H1 (cell line): ENCODE data around the gene GSG1L. TPM values are rescaled to one million over a fixed set of nuclear protein-coding genes. Genes with fewer than 3 reads are reported as not detected.
A peak's percentile ranks its signal among the peaks of the same experiment; 100 is the strongest.

ENCODE experiments used
- CTCF ChIA-PET: fragments of 300-600 bp; sonication (Branson Sonifier 250); formaldehyde crosslinking; loops from one replicate; lab custom pipeline; 2021; ENCODE audit not compliant: partially characterized antibody; lab: Charles Lee
- POLR2A ChIA-PET: fragments of 300-600 bp; sonication (Branson Sonifier 250); formaldehyde crosslinking; loops from one replicate; lab custom pipeline; 2021; ENCODE audit warnings: inconsistent platforms; ENCODE audit not compliant: partially characterized antibody; lab: Charles Lee
- DNase-seq, 2 experiments: peaks; one replicate each; pipeline versions ENCODE4 v3.0.0 to v3.0.0-alpha.2; 2010 to 2022; ENCODE audit warnings: low spot score in 2 of 2, low read depth in 1 of 2, mixed read lengths in 1 of 2
- FAIRE-seq: peaks from 2 replicates; lab custom pipeline; 2011; peaks lifted over from hg19 to GRCh38; lab: Jason Lieb, UNC
- H2AFZ ChIP-seq: 2 replicates; pipeline ENCODE4 v1.8.1; 2012; ENCODE audit warnings: low read length, inconsistent platforms
- H2AK5ac ChIP-seq: 2 replicates; pipeline ENCODE4 v1.6.1; 2013; ENCODE audit warnings: low read depth, low read length
- H2BK120ac ChIP-seq: replicated peaks from 2 replicates; pipeline ENCODE3; 2013; ENCODE audit warnings: low read depth, low read length, inconsistent platforms
- H2BK12ac ChIP-seq: 2 replicates; pipeline ENCODE4 v1.6.1; 2013; ENCODE audit warnings: low read depth, low read length
- H2BK15ac ChIP-seq: 2 replicates; pipeline ENCODE4 v1.6.1; 2013; ENCODE audit warnings: low read length
- H2BK20ac ChIP-seq: 2 replicates; pipeline ENCODE4 v1.6.1; 2013; ENCODE audit warnings: low read length
- H2BK5ac ChIP-seq: 2 replicates; pipeline ENCODE4 v1.6.1; 2013; ENCODE audit warnings: low read depth, low read length
- H3K14ac ChIP-seq: 2 replicates; pipeline ENCODE4 v1.6.1; 2013; ENCODE audit warnings: inconsistent platforms; ENCODE audit not compliant: insufficient read length
- H3K18ac ChIP-seq: 2 replicates; pipeline ENCODE4 v1.6.1; 2013; ENCODE audit warnings: low read length; ENCODE audit errors: extremely low read depth
- H3K23ac ChIP-seq: 2 replicates; pipeline ENCODE4 v1.6.1; 2013; ENCODE audit warnings: inconsistent platforms; ENCODE audit not compliant: insufficient read length
- H3K23me2 ChIP-seq: 2 replicates; pipeline ENCODE4 v1.6.1; 2013; ENCODE audit warnings: low read depth, low read length
- H3K27ac ChIP-seq: 2 replicates; pipeline ENCODE4 v1.6.1; 2011; ENCODE audit warnings: low read depth, low read length, inconsistent platforms
- H3K27me3 ChIP-seq, 4 experiments: replicated peaks in 1 of 4; 1 replicate in 1 of 4; 2 replicates in 3 of 4; pipeline versions ENCODE4 v1.6.1 to v1.8.1; 2011 to 2013; ENCODE audit warnings: low read length in 3 of 4, mild to moderate bottlenecking in 3 of 4, inconsistent platforms in 2 of 4, mixed read lengths in 2 of 4, moderate library complexity in 1 of 4; ENCODE audit not compliant: control insufficient read depth in 3 of 4, insufficient read depth in 3 of 4; ENCODE audit errors: extremely low read depth in 1 of 4
- H3K36me3 ChIP-seq, 4 experiments: 2 replicates each; pipeline versions ENCODE4 v1.6.1 to v1.8.1; 2011 to 2013; ENCODE audit warnings: mild to moderate bottlenecking in 4 of 4, low read length in 3 of 4, moderate library complexity in 2 of 4, control low read depth in 1 of 4, inconsistent platforms in 1 of 4; ENCODE audit not compliant: insufficient read depth in 4 of 4, control insufficient read depth in 2 of 4
- H3K4ac ChIP-seq: replicated peaks from 2 replicates; pipeline ENCODE3; 2013; ENCODE audit warnings: low read length, low read depth, mixed read lengths, inconsistent platforms; ENCODE audit not compliant: insufficient read length
- H3K4me1 ChIP-seq, 4 experiments: replicated peaks in 1 of 4; 1 replicate in 1 of 4; 2 replicates in 3 of 4; pipeline versions ENCODE4 v1.6.1 to v1.8.1; 2011 to 2013; ENCODE audit warnings: low read length in 3 of 4, inconsistent platforms in 2 of 4, mixed read lengths in 1 of 4; ENCODE audit not compliant: insufficient read depth in 4 of 4, control insufficient read depth in 3 of 4
- H3K4me2 ChIP-seq, 2 experiments: 2 replicates each; pipeline versions ENCODE4 v1.6.1 to v1.8.1; 2011 to 2013; ENCODE audit warnings: low read depth in 2 of 2, low read length in 2 of 2, control low read depth in 1 of 2, inconsistent platforms in 1 of 2, mild to moderate bottlenecking in 1 of 2; ENCODE audit not compliant: insufficient read depth in 1 of 2
- H3K4me3 ChIP-seq, 4 experiments: fragments of 200-600, 300-600 bp in 1 of 4; sonication (generic), shearing (Covaris generic), sonication (Bioruptor Twin) in 1 of 4; 2 replicates each; pipeline versions ENCODE4 v1.5.1 to v1.8.1; 2011 to 2016; ENCODE audit warnings: low read length in 4 of 4, low read depth in 3 of 4, control low read depth in 2 of 4, inconsistent platforms in 2 of 4, mild to moderate bottlenecking in 2 of 4, mixed read lengths in 1 of 4, moderate library complexity in 1 of 4; ENCODE audit not compliant: insufficient read depth in 2 of 4; ENCODE audit errors: extremely low read depth in 1 of 4
- H3K56ac ChIP-seq: replicated peaks from 2 replicates; pipeline ENCODE3; 2013; ENCODE audit warnings: low read depth, mild to moderate bottlenecking, mixed read lengths, low read length, inconsistent platforms; ENCODE audit not compliant: insufficient read length
- H3K79me1 ChIP-seq: 2 replicates; pipeline ENCODE4 v1.6.1; 2013; ENCODE audit warnings: low read depth, low read length, control low read depth
- H3K79me2 ChIP-seq, 2 experiments: 2 replicates each; pipeline versions ENCODE4 v1.6.1 to v1.8.1; 2012 to 2013; ENCODE audit warnings: low read length in 2 of 2, mild to moderate bottlenecking in 2 of 2, inconsistent platforms in 1 of 2; ENCODE audit not compliant: insufficient read depth in 2 of 2, control insufficient read depth in 1 of 2
- H3K9ac ChIP-seq, 4 experiments: replicated peaks in 1 of 4; 1 replicate in 1 of 4; 2 replicates in 3 of 4; pipeline versions ENCODE4 v1.6.1 to v1.8.1; 2011 to 2013; ENCODE audit warnings: low read depth in 3 of 4, low read length in 3 of 4, control low read depth in 2 of 4, mild to moderate bottlenecking in 2 of 4, moderate library complexity in 2 of 4, inconsistent platforms in 1 of 4; ENCODE audit errors: extremely low read depth in 1 of 4
- H3K9me3 ChIP-seq, 2 experiments: 2 replicates each; pipeline versions ENCODE4 v1.6.1 to v1.8.1; 2012 to 2013; ENCODE audit warnings: mild to moderate bottlenecking in 2 of 2, moderate library complexity in 2 of 2, control low read depth in 1 of 2, inconsistent platforms in 1 of 2, low read depth in 1 of 2, low read length in 1 of 2, mixed read lengths in 1 of 2; ENCODE audit not compliant: insufficient read depth in 2 of 2
- H4K20me1 ChIP-seq, 2 experiments: replicated peaks in 1 of 2; 2 replicates each; pipeline versions ENCODE3 to v1.8.1; 2011 to 2013; ENCODE audit warnings: inconsistent platforms in 2 of 2, low read length in 2 of 2, mild to moderate bottlenecking in 1 of 2; ENCODE audit not compliant: insufficient read depth in 2 of 2, control insufficient read depth in 1 of 2
- H4K5ac ChIP-seq: 2 replicates; pipeline ENCODE4 v1.6.1; 2013; ENCODE audit warnings: low read length, low read depth, mixed read lengths, inconsistent platforms; ENCODE audit not compliant: insufficient read length
- H4K8ac ChIP-seq: 2 replicates; pipeline ENCODE4 v1.8.0; 2013; ENCODE audit warnings: mild to moderate bottlenecking, moderate library complexity, low read length, inconsistent platforms; ENCODE audit not compliant: insufficient read depth; ENCODE audit errors: extremely low read depth
- H4K91ac ChIP-seq: replicated peaks from 2 replicates; pipeline ENCODE3; 2013; ENCODE audit warnings: low read length, mixed read lengths, inconsistent platforms; ENCODE audit not compliant: insufficient read length
- CBX8 ChIP-seq: fragments of 300-800, 300-1000 bp; sonication (generic); IDR thresholded peaks from 2 replicates; pipeline ENCODE4 v1.7.1; 2016; ENCODE audit warnings: low read depth, low read length, borderline replicate concordance
- CHD1 ChIP-seq: IDR thresholded peaks from 2 replicates; pipeline ENCODE4 v1.6.1; 2012; ENCODE audit warnings: low read depth, low read length, improper control_type of control experiment
- CHD2 ChIP-seq: IDR thresholded peaks from 2 replicates; pipeline ENCODE4 v1.6.1; 2012; ENCODE audit warnings: low read length, improper control_type of control experiment
- EGR1 ChIP-seq: IDR thresholded peaks from 2 replicates; pipeline ENCODE4 v1.6.1; 2011; ENCODE audit warnings: low read depth, low read length, borderline replicate concordance
- EP300 ChIP-seq, 2 experiments: IDR thresholded peaks; 1 replicate in 1 of 2; 2 replicates in 1 of 2; pipeline ENCODE4 v1.6.1; 2011 to 2012; ENCODE audit warnings: low read depth in 2 of 2, low read length in 2 of 2, mild to moderate bottlenecking in 2 of 2, borderline replicate concordance in 1 of 2, inconsistent platforms in 1 of 2, moderate library complexity in 1 of 2
- HDAC6 ChIP-seq: IDR thresholded peaks from one replicate; pipeline ENCODE4 v1.7.1; 2012; ENCODE audit warnings: low read depth, mild to moderate bottlenecking, inconsistent platforms, low read length, moderate library complexity
- JUND ChIP-seq: IDR thresholded peaks from 2 replicates; pipeline ENCODE4 v1.6.1; 2011; ENCODE audit warnings: mild to moderate bottlenecking, improper control_type of control experiment, low read length
- NANOG ChIP-seq: IDR thresholded peaks from 2 replicates; pipeline ENCODE4 v1.6.1; 2011; ENCODE audit warnings: low read length, low read depth, mild to moderate bottlenecking, inconsistent platforms; ENCODE audit not compliant: insufficient read depth, poor library complexity, severe bottlenecking
- NRF1 ChIP-seq: IDR thresholded peaks from 2 replicates; pipeline ENCODE4 v1.6.1; 2011; ENCODE audit warnings: mild to moderate bottlenecking, low read depth, low read length, improper control_type of control experiment
- POU5F1 ChIP-seq: IDR thresholded peaks from 2 replicates; pipeline ENCODE4 v1.6.1; 2011; ENCODE audit warnings: low read depth, mild to moderate bottlenecking, low read length, moderate library complexity
- RBBP5 ChIP-seq: IDR thresholded peaks from 2 replicates; pipeline ENCODE4 v1.7.1; 2012; ENCODE audit warnings: low read depth, mild to moderate bottlenecking, inconsistent platforms, low read length, moderate library complexity, borderline replicate concordance
- SP4 ChIP-seq: IDR thresholded peaks from 2 replicates; pipeline ENCODE4 v1.6.1; 2012; ENCODE audit warnings: low read length, inconsistent platforms
- TAF7 ChIP-seq: optimal IDR thresholded peaks from 2 replicates; pipeline ENCODE3; 2011; ENCODE audit warnings: low read depth, mild to moderate bottlenecking, inconsistent platforms, low read length, moderate library complexity, borderline replicate concordance
- TEAD4 ChIP-seq: IDR thresholded peaks from 2 replicates; pipeline ENCODE4 v1.6.1; 2012; ENCODE audit warnings: low read depth, low read length, inconsistent platforms, mixed read lengths
- WGBS, 2 experiments: shearing (Covaris generic) in 1 of 2; methylation state at CpG; one replicate each; pipeline versions ENCODE4 v1.1.6 to v1.1.7; 2013 to 2015; ENCODE audit warnings: low lambda C conversion rate in 2 of 2, mixed read lengths in 2 of 2, inconsistent platforms in 1 of 2, low coverage in 1 of 2, missing lambda C conversion rate in 1 of 2; ENCODE audit not compliant: insufficient replicate concordance in 2 of 2, insufficient coverage in 1 of 2, insufficient read length in 1 of 2; ENCODE audit errors: extremely low coverage in 1 of 2, missing lambda C conversion rate in 1 of 2; 5-methylcytosine and 5-hydroxymethylcytosine counted together
- polyA plus RNA-seq, 7 experiments: library from polyadenylated mRNA; depleted of rRNA in 3 of 7; stranded (reverse) in 5 of 7; unstranded in 2 of 7; fragments of >200 nt in 5 of 7; fragments of 200-250 nt in 2 of 7; gene quantifications; 1 replicate in 5 of 7; 2 replicates in 1 of 7; 4 replicates in 1 of 7; pipeline versions ENCODE4 v1.2.1 to v1.2.3, GENCODE V29; 2011 to 2013; ENCODE audit warnings: missing spikeins in 2 of 7, mixed read lengths in 2 of 7
- total RNA-seq: library from RNA; stranded (reverse); fragmentation: NEBNext Ultra II Directional; extraction: Animal tissue kit (Norgen Biotek cat#: 25700); gene quantifications from 2 replicates; pipeline ENCODE4 v1.2.1, GENCODE V29; 2021

The GSG1L gene
- total and polyA plus RNA-seq, 2 of the 8 experiments (the other 6 are each of a cell fraction or from before 2014, with no cell fraction given) = 0.71 to 1.1 TPM

DNA sequence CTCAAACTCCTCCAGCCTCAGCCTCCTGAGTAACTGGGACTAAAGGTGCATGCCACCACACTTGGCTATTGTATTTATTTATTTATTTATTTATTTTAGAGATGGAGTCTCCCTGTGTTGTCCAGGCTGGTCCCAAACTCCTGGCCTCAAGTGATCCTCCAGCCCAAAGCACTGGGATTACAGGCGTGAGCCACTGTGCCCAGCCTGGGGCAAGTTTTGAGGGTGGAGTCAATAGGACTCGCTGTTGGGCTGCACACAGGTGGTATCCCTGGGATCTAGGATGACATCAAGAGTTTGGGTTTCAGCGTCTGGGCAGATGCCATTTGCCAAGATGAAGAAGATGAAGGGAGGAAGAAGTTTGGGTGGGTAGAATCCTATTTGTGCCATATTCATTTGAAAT lies 213.9 kb downstream of the GSG1L start:
- Histone ChIP-seq H3K9ac (no peak overlapping the region), H3K4ac (no peak overlapping the region), H4K91ac (peak overlapping the region; percentile 67), H3K4me3 (no peak overlapping the region), H2BK15ac (no peak overlapping the region; the same call in 1 of the 2 replicates), H2BK5ac (no peak overlapping the region), H3K79me1 (no peaks in the 10 kb centered on the region), H3K18ac (no peak overlapping the region), H3K4me2 (no peak overlapping the region), H4K8ac (no peak overlapping the region), H3K23me2 (no peaks in the 10 kb centered on the region), H3K4me1 (peaks cover 0 to 2% (median 0%) of the 10 kb centered on the region in 4 experiments; a peak in 3 of 7 replicates), H3K27me3 (no peaks in the 10 kb centered on the region), H3K23ac (no peak overlapping the region), H2BK12ac (no peak overlapping the region), H3K36me3 (no peaks in the 10 kb centered on the region), H3K79me2 (no peaks in the 10 kb centered on the region), H3K14ac (no peak overlapping the region), H3K27ac (no peak overlapping the region), H2BK20ac (no peak overlapping the region), H4K5ac (no peak overlapping the region), H3K56ac (no peak overlapping the region), H4K20me1 (no peaks in the 10 kb centered on the region), H2BK120ac (no peak overlapping the region), H3K9me3 (no peaks in the 10 kb centered on the region), H2AK5ac (peak overlapping the region; percentile 65; the same call in 1 of the 2 replicates), H2AFZ (no peak overlapping the region)
- DNase-seq = no peak
- ChIA-PET POLR2A (no interaction called here), CTCF (interaction anchor here (1.3 to 1.9 kb wide), 2 partner anchors 10 to 17 kb away, joined by 6 read pairs; no protein-coding TSS in a partner anchor)
- no peak for FAIRE-seq
- WGBS, 2 experiments = 85% methylated on average over 3 of the region's 3 CpGs; no CpG with 5 or more reads in 1 of the 2 experiments
- TF ChIP-seq NRF1 (no peak), NANOG (no peak), CBX8 (no peak), POU5F1 (no peak), CHD2 (no peak), RBBP5 (no peak), JUND (no peak), TEAD4 (no peak), SP4 (no peak), EGR1 (no peak), HDAC6 (no peak), CHD1 (no peak), EP300 (IDR thresholded peaks at IDR 0.05; ENCODE audit: borderline replicate concordance in 1 of 2, low read depth in 2 of 2, low read length in 2 of 2) (no peak), TAF7 (no peak)
